Measurements from ENCODE around the gene UNC5C. TPM values are rescaled to one million over a fixed set of nuclear protein-coding genes. Genes with fewer than 3 reads are reported as not detected.

UNC5C gene
- total and polyA plus RNA-seq, 2 of the 8 experiments (the other 6 are each of a cell fraction or from before 2014, with no cell fraction given) = 0.30 to 1.3 TPM

GRCh38 chr4:95272797-95273196 lies 276.0 kb downstream of the UNC5C start:
- no peak overlapping the region for H3K14ac ChIP-seq (ENCODE audit: insufficient read length)
- no peaks in the 10 kb centered on the region for H3K23me2 ChIP-seq (ENCODE audit: low read depth, low read length)
- DNase-seq (ENCODE audit: low read depth in 1 of 2, low spot score in 2 of 2) (no peak), FAIRE-seq (no peak)
- no peak overlapping the region for H4K91ac ChIP-seq (replicated peaks; ENCODE audit: insufficient read length, low read length)
- H2BK15ac ChIP-seq (ENCODE audit: low read length) = no peak overlapping the region
- no peak overlapping the region for H2BK5ac ChIP-seq (ENCODE audit: low read depth, low read length)
- no peaks in the 10 kb centered on the region for H3K4me1 ChIP-seq (replicated peaks in 1 of 4; ENCODE audit: control insufficient read depth in 3 of 4, insufficient read depth in 4 of 4, low read length in 3 of 4)
- H3K56ac ChIP-seq (replicated peaks; ENCODE audit: insufficient read length, low read depth, low read length) = no peak overlapping the region
- WGBS, 2 experiments (ENCODE audit: extremely low coverage in 1 of 2, insufficient coverage in 1 of 2, insufficient read length in 1 of 2, insufficient replicate concordance in 2 of 2, low coverage in 1 of 2, low lambda C conversion rate in 2 of 2, missing lambda C conversion rate in 1 of 2) = 93% methylated on average over 3 of the region's 3 CpGs; no CpG with 5 or more reads in 1 of the 2 experiments
- no peaks in the 10 kb centered on the region for H4K20me1 ChIP-seq (replicated peaks in 1 of 2; ENCODE audit: control insufficient read depth in 1 of 2, insufficient read depth in 2 of 2, low read length in 2 of 2)
- POLR2A ChIA-PET (ENCODE audit: partially characterized antibody) = no interaction called here
- H2BK20ac ChIP-seq (ENCODE audit: low read length) = no peak overlapping the region
- H3K4ac ChIP-seq (replicated peaks; ENCODE audit: insufficient read length, low read depth, low read length) = no peak overlapping the region
- no peak overlapping the region for H4K8ac ChIP-seq (ENCODE audit: extremely low read depth, insufficient read depth, low read length)
- H4K5ac ChIP-seq (ENCODE audit: insufficient read length, low read depth, low read length) = no peak overlapping the region
- H3K23ac ChIP-seq (ENCODE audit: insufficient read length) = no peak overlapping the region
- no peak overlapping the region for H3K4me2 ChIP-seq (ENCODE audit: insufficient read depth in 1 of 2, low read depth in 2 of 2, low read length in 2 of 2)
- no peak overlapping the region for H2AK5ac ChIP-seq (ENCODE audit: low read depth, low read length)
- H3K79me2 ChIP-seq (ENCODE audit: control insufficient read depth in 1 of 2, insufficient read depth in 2 of 2, low read length in 2 of 2) = no peaks in the 10 kb centered on the region
- no peak overlapping the region for H2AFZ ChIP-seq (ENCODE audit: low read length)
- H3K79me1 ChIP-seq (ENCODE audit: low read depth, low read length) = no peaks in the 10 kb centered on the region
- no peak overlapping the region for H3K27ac ChIP-seq (ENCODE audit: low read depth, low read length)
- CTCF ChIA-PET (ENCODE audit: partially characterized antibody) = no interaction called here
- no peaks in the 10 kb centered on the region for H3K36me3 ChIP-seq (ENCODE audit: control insufficient read depth in 2 of 4, insufficient read depth in 4 of 4, low read length in 3 of 4)
- no peak overlapping the region for H3K9ac ChIP-seq (replicated peaks in 1 of 4; ENCODE audit: extremely low read depth in 1 of 4, low read depth in 3 of 4, low read length in 3 of 4)
- H2BK120ac ChIP-seq (replicated peaks; ENCODE audit: low read depth, low read length) = no peak overlapping the region
- no peaks in the 10 kb centered on the region for H3K9me3 ChIP-seq (ENCODE audit: insufficient read depth in 2 of 2, low read depth in 1 of 2, low read length in 1 of 2)
- H3K27me3 ChIP-seq (replicated peaks in 1 of 4; ENCODE audit: control insufficient read depth in 3 of 4, extremely low read depth in 1 of 4, insufficient read depth in 3 of 4, low read length in 3 of 4) = no peaks in the 10 kb centered on the region
- H3K4me3 ChIP-seq (ENCODE audit: extremely low read depth in 1 of 4, insufficient read depth in 2 of 4, low read depth in 3 of 4, low read length in 4 of 4) = no peak overlapping the region
- no peak overlapping the region for H2BK12ac ChIP-seq (ENCODE audit: low read depth, low read length)
- H3K18ac ChIP-seq (ENCODE audit: extremely low read depth, low read length) = no peak overlapping the region
- no peak for TF ChIP-seq YY1 (IDR thresholded peaks at IDR 0.05; ENCODE audit: low read depth, low read length)
- TF ChIP-seq NRF1 (IDR thresholded peaks at IDR 0.05; ENCODE audit: low read depth, low read length) = no peak
- TF ChIP-seq MAFK (IDR thresholded peaks at IDR 0.05; ENCODE audit: low read depth, low read length) = no peak
- TF ChIP-seq BRCA1 (IDR thresholded peaks at IDR 0.05; ENCODE audit: low read depth, low read length) = no peak
